Neural cell (in vitro differentiated cells): ENCODE measurements around the gene TMBIM1.

Source experiments
- CTCF ChIP-seq: fragments of 450-650 bp; IDR thresholded peaks from 2 replicates; pipeline ENCODE4 v1.5.1; 2014; ENCODE audit warnings: antibody characterized with exemption, mild to moderate bottlenecking, moderate library complexity; ENCODE audit not compliant: poor library complexity, severe bottlenecking
- TAF1 ChIP-seq: IDR thresholded peaks from 2 replicates; pipeline ENCODE4 v1.6.1; 2012; ENCODE audit warnings: low read depth

- no peak for TF ChIP-seq CTCF
- TF ChIP-seq TAF1 = no peak
These were observed 17.7 kb downstream of the TMBIM1 start for GRCh38 chr2:218274586-218274985.
